ENCODE measurements around the gene BBOX1. TPM values are rescaled to one million over a fixed set of nuclear protein-coding genes. Genes with fewer than 3 reads are reported as not detected.

Gene BBOX1
- total and polyA plus RNA-seq, 2 of the 4 experiments (the other 2 are of a cell fraction): not detected

- intact Hi-C loops (cut with micrococcal nuclease) (no loop called here), in situ Hi-C loops (cut with MboI; ENCODE audit: low sequenced_read_pairs) (no loop called here), dilution Hi-C loops (cut with HindIII; ENCODE audit: low sequenced_read_pairs, unreplicated experiment) (no loop called here)
- H3K18ac ChIP-seq (ENCODE audit: low read depth, low read length): no peak overlapping the region
- H4K91ac ChIP-seq (ENCODE audit: insufficient read depth, low read depth, low read length): no peak overlapping the region
- H3K4ac ChIP-seq (ENCODE audit: low read depth, low read length): no peak overlapping the region
- ATAC-seq (ENCODE audit: low read depth): peak; percentile 17; the same call in 1 of the 2 replicates
- no peak overlapping the region for H4K5ac ChIP-seq (ENCODE audit: low read depth, low read length)
- no peaks in the 10 kb centered on the region; the same call in 1 of the 2 replicates for H3K9me3 ChIP-seq (ENCODE audit: control insufficient read depth, insufficient read depth, low read length)
- H3K27ac ChIP-seq (ENCODE audit: insufficient read depth, low read length): no peak overlapping the region
- DNase-seq: no peak
- H3K9ac ChIP-seq (ENCODE audit: low read depth, low read length): no peak overlapping the region
- TF ChIP-seq BHLHE40 (IDR thresholded peaks at IDR 0.05; ENCODE audit: low read depth, low read length): no peak
- no peak for TF ChIP-seq MXI1 (IDR thresholded peaks at IDR 0.05; ENCODE audit: borderline replicate concordance, low read depth, low read length)
- no peak for TF ChIP-seq RCOR1 (IDR thresholded peaks at IDR 0.05; ENCODE audit: insufficient replicate concordance, low read length)
- TF ChIP-seq ELK1 (IDR thresholded peaks at IDR 0.05; ENCODE audit: borderline replicate concordance, low read depth, low read length): no peak
- no peak for TF ChIP-seq RFX5 (IDR thresholded peaks at IDR 0.05; ENCODE audit: low read depth, low read length)
- TF ChIP-seq FOS (IDR thresholded peaks at IDR 0.05; ENCODE audit: low read depth, low read length): no peak
- no peak for TF ChIP-seq CHD1 (IDR thresholded peaks at IDR 0.05; ENCODE audit: low read depth, low read length)
- TF ChIP-seq POLR2A (IDR thresholded peaks at IDR 0.05; ENCODE audit: low read depth, low read length): no peak
- no peak for TF ChIP-seq SMC3 (IDR thresholded peaks at IDR 0.05; ENCODE audit: low read depth, low read length)
- no peak for TF ChIP-seq CTCF (conservative IDR thresholded peaks at IDR 0.05; ENCODE audit: low read depth, low read length)
- TF ChIP-seq MAFK (IDR thresholded peaks at IDR 0.05; ENCODE audit: low read depth, low read length): no peak
- TF ChIP-seq CEBPB (IDR thresholded peaks at IDR 0.05; ENCODE audit: low read depth, low read length): no peak
- TF ChIP-seq, protein P1, sequence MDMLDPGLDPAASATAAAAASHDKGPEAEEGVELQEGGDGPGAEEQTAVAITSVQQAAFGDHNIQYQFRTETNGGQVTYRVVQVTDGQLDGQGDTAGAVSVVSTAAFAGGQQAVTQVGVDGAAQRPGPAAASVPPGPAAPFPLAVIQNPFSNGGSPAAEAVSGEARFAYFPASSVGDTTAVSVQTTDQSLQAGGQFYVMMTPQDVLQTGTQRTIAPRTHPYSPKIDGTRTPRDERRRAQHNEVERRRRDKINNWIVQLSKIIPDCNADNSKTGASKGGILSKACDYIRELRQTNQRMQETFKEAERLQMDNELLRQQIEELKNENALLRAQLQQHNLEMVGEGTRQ (IDR thresholded peaks at IDR 0.05; ENCODE audit: low read depth, low read length): no peak
- TF ChIP-seq NFE2L2 (IDR thresholded peaks at IDR 0.05; ENCODE audit: low read depth, low read length): no peak
- TF ChIP-seq RAD21 (IDR thresholded peaks at IDR 0.05; ENCODE audit: low read length): no peak
- no peak for TF ChIP-seq MAZ (IDR thresholded peaks at IDR 0.05; ENCODE audit: borderline replicate concordance, low read depth, low read length)
- no CpG with 5 or more reads among the region's 2 CpGs for WGBS, 2 experiments (ENCODE audit: extremely low coverage in 2 of 2, insufficient read length in 1 of 2)
- H3K4me1 ChIP-seq (ENCODE audit: control insufficient read depth, insufficient read depth, low read length): no peaks in the 10 kb centered on the region
- no peak overlapping the region for H4K8ac ChIP-seq (ENCODE audit: low read depth in 2 of 2, low read length in 2 of 2)
- no peak overlapping the region for H2BK5ac ChIP-seq (ENCODE audit: low read depth, low read length, poor library complexity, severe bottlenecking)
- no peak overlapping the region for H3K4me3 ChIP-seq (ENCODE audit: insufficient read depth, low read depth, low read length)
- no peaks in the 10 kb centered on the region for H3K36me3 ChIP-seq (ENCODE audit: control insufficient read depth, insufficient read depth, low read length)
- ChIA-PET CTCF (no interaction called here), POLR2A (ENCODE audit: unreplicated experiment) (no interaction called here)
- H2BK120ac ChIP-seq (ENCODE audit: low read depth, low read length): no peak overlapping the region
- no peak overlapping the region for H2AFZ ChIP-seq (replicated peaks; ENCODE audit: low read length, poor library complexity)
- BruUV-seq (replicated peaks): no TSS peak
- H3K4me2 ChIP-seq (ENCODE audit: low read depth, low read length): no peak overlapping the region
- no peak overlapping the region for H2AK9ac ChIP-seq (replicated peaks; ENCODE audit: low read depth, low read length, poor library complexity)
- no peak overlapping the region for H2BK15ac ChIP-seq (ENCODE audit: low read depth, low read length)
- no peaks in the 10 kb centered on the region for H3K79me1 ChIP-seq (ENCODE audit: low read depth in 1 of 2, low read length in 2 of 2)
- H3K56ac ChIP-seq (ENCODE audit: extremely low read depth, insufficient read depth, low read length): no peak overlapping the region
- H2AK5ac ChIP-seq (ENCODE audit: low read depth, low read length): no peak overlapping the region
- no peaks in the 10 kb centered on the region for H3K9me1 ChIP-seq (ENCODE audit: insufficient read depth, low read length)
- H2BK20ac ChIP-seq (ENCODE audit: low read depth, low read length): no peak overlapping the region
- H3K27me3 ChIP-seq (ENCODE audit: control insufficient read depth, insufficient read depth, low read length): no peaks in the 10 kb centered on the region
- no peaks in the 10 kb centered on the region for H4K20me1 ChIP-seq (ENCODE audit: insufficient read depth, low read length)
- no peak overlapping the region for H3K14ac ChIP-seq (replicated peaks; ENCODE audit: low read depth, low read length)
- no peak overlapping the region for H3K23ac ChIP-seq (ENCODE audit: low read depth, low read length)
These were observed 23.5 kb downstream of the BBOX1 start for GRCh38 chr11:27064086-27064485.

All from IMR-90 (cell line).